ENCODE results near the gene FYB1. TPM values are rescaled to one million over a fixed set of nuclear protein-coding genes. Genes with fewer than 3 reads are reported as not detected.
"Not testable (repeated sequence)": the region's sequence is repeated elsewhere in the genome, so short reads cannot be mapped to it uniquely, and the experiment has no call there.

The FYB1 gene
- total RNA-seq, 1 experiment from 2014 or later: 1.3 TPM

GRCh38 chr5:39185761-39186160 lies 33.6 kb downstream of the FYB1 start:
- Mint-ChIP-seq H3K4me3 (ENCODE audit: unreplicated experiment) (no peak overlapping the region), H3K9me3 (ENCODE audit: unreplicated experiment) (peaks cover 10% of the 10 kb centered on the region), H3K27me3 (ENCODE audit: insufficient read depth, unreplicated experiment) (no peaks in the 10 kb centered on the region), H3K36me3 (ENCODE audit: insufficient read depth, unreplicated experiment) (peaks cover 5% of the 10 kb centered on the region), H3K27ac (ENCODE audit: unreplicated experiment) (peak overlapping the region; percentile 20), H3K4me1 (ENCODE audit: low read depth, unreplicated experiment) (peaks cover 37% of the 10 kb centered on the region)
- no peak for TF ChIP-seq CTCF (IDR thresholded peaks at IDR 0.05; ENCODE audit: insufficient read depth in 1 of 2, low read depth in 1 of 2, low read length in 1 of 2, severe bottlenecking in 1 of 2, unreplicated experiment in 1 of 2)
- CTCF ChIA-PET: no interaction called here
- intact Hi-C loops (cut with micrococcal nuclease; ENCODE audit: unreplicated experiment): no loop called here
- Histone ChIP-seq H3K27me3 (replicated peaks; ENCODE audit: control insufficient read depth, insufficient read depth, low read length) (no peaks in the 10 kb centered on the region), H3K4me3 (ENCODE audit: low read depth, low read length) (no peak overlapping the region), H3K36me3 (ENCODE audit: control insufficient read depth, insufficient read depth, low read length) (no peaks in the 10 kb centered on the region), H3K4me1 (peaks cover 38% of the 10 kb centered on the region), H3K9me3 (no peaks in the 10 kb centered on the region; the same call in 1 of the 2 replicates)
- DNase-seq: no peak
- POLR2A ChIA-PET: no interaction called here
- BruUV-seq (replicated peaks): no TSS peak

- H3K4me1 Mint-ChIP-seq (ENCODE audit: low read depth, unreplicated experiment): peaks cover 17% of the 10 kb centered on the region
- intact Hi-C loops (cut with micrococcal nuclease; ENCODE audit: unreplicated experiment); BruUV-seq (replicated peaks); H3K36me3 Mint-ChIP-seq (ENCODE audit: insufficient read depth, unreplicated experiment); H3K4me3 ChIP-seq (ENCODE audit: low read depth, low read length); DNase-seq; H3K9me3 ChIP-seq; H3K27me3 Mint-ChIP-seq (ENCODE audit: insufficient read depth, unreplicated experiment); H3K36me3 ChIP-seq (ENCODE audit: control insufficient read depth, insufficient read depth, low read length); POLR2A ChIA-PET; H3K4me3 Mint-ChIP-seq (ENCODE audit: unreplicated experiment); H3K27me3 ChIP-seq (replicated peaks; ENCODE audit: control insufficient read depth, insufficient read depth, low read length); CTCF ChIA-PET; H3K27ac Mint-ChIP-seq (ENCODE audit: unreplicated experiment): not testable (repeated sequence)
- H3K4me1 ChIP-seq: peaks cover 25% of the 10 kb centered on the region
- peaks cover 11% of the 10 kb centered on the region for H3K9me3 Mint-ChIP-seq (ENCODE audit: unreplicated experiment)
Measured at GRCh38 chr5:39179561-39179960, 39.8 kb downstream of the FYB1 start.

GRCh38 chr5:39178861-39179260 lies 40.5 kb downstream of the FYB1 start:
- intact Hi-C loops (cut with micrococcal nuclease; ENCODE audit: unreplicated experiment): no loop called here
- H3K36me3 Mint-ChIP-seq (ENCODE audit: insufficient read depth, unreplicated experiment): no peaks in the 10 kb centered on the region
- Histone ChIP-seq H3K36me3 (ENCODE audit: control insufficient read depth, insufficient read depth, low read length) (no peaks in the 10 kb centered on the region), H3K9me3 (no peaks in the 10 kb centered on the region), H3K27me3 (replicated peaks; ENCODE audit: control insufficient read depth, insufficient read depth, low read length) (no peaks in the 10 kb centered on the region), H3K4me3 (ENCODE audit: low read depth, low read length) (no peak overlapping the region), H3K4me1 (peaks cover 30% of the 10 kb centered on the region)
- no peak overlapping the region for H3K27ac Mint-ChIP-seq (ENCODE audit: unreplicated experiment)
- H3K4me1 Mint-ChIP-seq (ENCODE audit: low read depth, unreplicated experiment): peaks cover 22% of the 10 kb centered on the region
- H3K9me3 Mint-ChIP-seq (ENCODE audit: unreplicated experiment): peaks cover 11% of the 10 kb centered on the region
- ChIA-PET CTCF (no interaction called here), POLR2A (no interaction called here)
- BruUV-seq (replicated peaks): no TSS peak
- no peak overlapping the region for H3K4me3 Mint-ChIP-seq (ENCODE audit: unreplicated experiment)
- no peaks in the 10 kb centered on the region for H3K27me3 Mint-ChIP-seq (ENCODE audit: insufficient read depth, unreplicated experiment)
- DNase-seq: no peak
- no peak for TF ChIP-seq CTCF (IDR thresholded peaks at IDR 0.05; ENCODE audit: insufficient read depth in 1 of 2, low read depth in 1 of 2, low read length in 1 of 2, severe bottlenecking in 1 of 2, unreplicated experiment in 1 of 2)

- Mint-ChIP-seq H3K4me1 (ENCODE audit: low read depth, unreplicated experiment) (peaks cover 25% of the 10 kb centered on the region), H3K27ac (ENCODE audit: unreplicated experiment) (no peak overlapping the region), H3K4me3 (ENCODE audit: unreplicated experiment) (no peak overlapping the region), H3K36me3 (ENCODE audit: insufficient read depth, unreplicated experiment) (no peaks in the 10 kb centered on the region), H3K27me3 (ENCODE audit: insufficient read depth, unreplicated experiment) (no peaks in the 10 kb centered on the region), H3K9me3 (ENCODE audit: unreplicated experiment) (peaks cover 11% of the 10 kb centered on the region)
- no peaks in the 10 kb centered on the region for H3K36me3 ChIP-seq (ENCODE audit: control insufficient read depth, insufficient read depth, low read length)
- no peak overlapping the region for H3K4me3 ChIP-seq (ENCODE audit: low read depth, low read length)
- no peak for DNase-seq
- peaks cover 1% of the 10 kb centered on the region; the same call in 1 of the 2 replicates for H3K9me3 ChIP-seq
- peaks cover 35% of the 10 kb centered on the region for H3K4me1 ChIP-seq
- TF ChIP-seq CTCF (IDR thresholded peaks at IDR 0.05; ENCODE audit: insufficient read depth in 1 of 2, low read depth in 1 of 2, low read length in 1 of 2, severe bottlenecking in 1 of 2, unreplicated experiment in 1 of 2): no peak
- CTCF ChIA-PET: no interaction called here
- POLR2A ChIA-PET: no interaction called here
- no peaks in the 10 kb centered on the region for H3K27me3 ChIP-seq (replicated peaks; ENCODE audit: control insufficient read depth, insufficient read depth, low read length)
- no TSS peak for BruUV-seq (replicated peaks)
- intact Hi-C loops (cut with micrococcal nuclease; ENCODE audit: unreplicated experiment): no loop called here
Measured at GRCh38 chr5:39178171-39178570, 41.2 kb downstream of the FYB1 start.

Data from Caco-2 (cell line).